NCI-H1694 treated with DMSO at 0.1 percent for 48 hours (cell line): ENCODE results near the gene DLG1.
A peak's percentile ranks its signal among the peaks of the same experiment; 100 is the strongest.

Experiments
- DNase-seq: peaks from one replicate; lab custom pipeline; 2025; lab: John Stamatoyannopoulos, UW

The DLG1 gene

DNA sequence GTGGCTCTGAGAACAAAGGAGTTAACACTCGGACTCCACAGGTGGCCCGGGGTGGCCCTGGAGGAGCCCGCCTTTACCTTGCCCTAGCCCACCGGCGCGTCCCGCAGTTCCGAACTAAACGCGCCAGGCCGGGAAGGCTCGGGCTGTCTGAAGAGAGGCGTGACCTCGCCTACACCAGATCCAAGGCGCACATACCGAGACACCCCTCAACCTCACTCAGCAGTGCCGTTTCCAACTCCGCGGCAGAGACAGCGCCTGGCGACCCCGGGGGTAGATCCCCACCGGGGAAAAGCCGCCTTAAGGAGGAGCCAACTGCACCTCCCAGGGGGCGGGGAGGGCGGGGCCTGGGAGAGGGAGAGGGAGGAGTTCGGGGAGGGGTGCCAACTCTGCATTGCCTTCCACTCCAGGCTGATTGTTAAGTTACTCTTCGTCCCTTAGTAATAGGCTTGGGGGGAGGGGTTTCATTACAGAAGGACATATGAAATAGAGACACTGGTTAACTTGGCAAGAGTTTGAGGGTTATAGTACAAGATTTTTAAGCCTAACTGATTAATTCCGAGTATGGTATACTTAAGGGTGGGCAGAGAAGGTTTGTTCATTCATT, at the start of gene DLG1:
TSS of gene DLG1 (minus strand) at position 272 of the 604 bp plus-strand sequence. CDS start 1,408 bp downstream, outside the sequence.
- DNase-seq = peak; percentile 69

GRCh38 chr3:197348014-197348413, 49.6 kb upstream of the DLG1 start:
- DNase-seq = no peak

DNA sequence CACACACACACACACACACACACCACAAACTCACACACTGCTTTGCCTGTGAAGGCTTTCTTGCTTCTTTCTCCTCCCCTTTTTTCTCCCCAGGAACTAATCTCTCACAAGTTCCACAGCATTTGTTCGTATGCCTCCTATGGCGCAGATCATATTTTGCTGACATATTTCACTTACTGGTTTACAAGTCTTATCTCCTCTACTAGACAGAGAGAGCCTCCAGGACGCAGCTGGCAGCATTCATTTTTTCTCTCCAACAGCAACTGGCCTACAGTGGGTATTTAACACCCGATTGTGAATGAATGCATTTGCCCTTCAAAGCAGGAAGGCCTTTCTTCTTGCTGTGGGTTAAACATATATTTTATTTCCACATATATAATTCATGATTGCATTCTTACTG, 47.0 kb upstream of the DLG1 start:
- no peak for DNase-seq

DNA sequence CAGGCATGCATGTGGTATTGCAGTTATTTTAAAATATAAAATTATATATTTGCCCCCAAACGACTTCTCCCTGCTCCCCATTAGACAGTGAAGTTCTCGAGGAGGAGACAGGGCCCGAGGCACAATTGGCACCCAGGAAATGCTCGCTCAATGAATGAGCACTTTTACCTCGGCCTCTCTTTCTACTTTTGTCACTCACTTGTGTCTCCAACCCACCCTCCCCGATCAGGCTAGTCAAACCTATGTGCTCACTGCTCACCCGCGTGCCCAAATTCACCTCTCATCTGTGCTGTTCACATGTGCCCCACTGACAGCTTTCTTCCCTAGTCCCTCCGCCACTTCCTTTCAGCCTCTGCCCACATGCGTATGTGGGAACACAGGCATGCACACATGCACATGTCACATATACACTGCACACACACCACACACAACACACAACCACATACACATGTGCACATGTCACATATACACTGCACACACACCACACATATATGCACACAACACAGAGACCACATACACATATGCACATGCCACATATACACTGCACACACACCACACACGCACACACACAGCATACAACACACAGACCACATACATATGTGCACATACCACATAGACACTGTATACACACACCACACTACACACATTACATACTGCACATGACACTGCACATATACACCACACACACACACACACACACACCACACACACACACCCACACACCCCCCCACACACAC, 46.3 kb upstream of the DLG1 start:
- no peak for DNase-seq

GRCh38 chr3:197343656-197344408, 45.4 kb upstream of the DLG1 start:
- no peak for DNase-seq

DNA sequence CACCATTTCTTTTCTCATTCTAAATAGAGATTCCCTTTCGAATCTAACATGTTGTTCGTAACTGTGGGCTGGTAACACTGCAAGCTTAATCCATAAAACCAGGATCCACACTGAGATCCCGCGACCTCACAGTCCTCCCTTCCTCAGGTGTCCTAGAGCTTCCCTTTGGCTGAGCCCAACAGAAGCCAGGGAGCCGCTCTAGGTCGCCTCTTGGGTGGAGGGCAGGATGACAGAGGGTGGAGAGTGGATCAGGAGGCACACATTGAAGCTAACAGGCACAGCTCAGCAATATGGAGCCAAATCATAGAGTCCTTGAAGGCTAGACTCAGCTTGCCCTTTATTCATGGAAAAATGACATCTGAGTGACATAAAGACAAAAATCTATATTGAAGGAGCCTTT, 44.7 kb upstream of the DLG1 start:
- DNase-seq = no peak

- no peak for DNase-seq
Measured at GRCh38 chr3:197340521-197340871, 42.1 kb upstream of the DLG1 start.

- DNase-seq = no peak
Measured at GRCh38 chr3:197339841-197340520, 41.6 kb upstream of the DLG1 start.

DNA sequence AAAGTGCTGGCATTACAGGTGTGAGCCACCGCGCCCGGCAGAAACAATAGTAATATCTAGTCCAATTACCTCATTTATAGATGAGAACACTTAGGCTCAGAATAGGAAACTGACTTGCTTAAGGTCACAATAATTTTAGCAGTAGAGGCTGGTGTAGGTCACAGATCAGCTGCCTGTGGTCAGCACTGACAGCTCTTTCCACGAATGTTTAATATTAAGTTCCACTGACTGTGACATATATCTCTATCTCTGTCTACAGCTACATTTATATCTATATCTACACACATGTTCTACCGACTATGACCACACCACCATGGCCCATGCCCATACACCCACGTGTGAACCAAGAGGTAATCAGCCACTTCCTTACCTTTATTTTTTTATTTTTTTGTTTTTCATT, 40.2 kb upstream of the DLG1 start:
- no peak for DNase-seq

GRCh38 chr3:197337656-197338055, 39.2 kb upstream of the DLG1 start:
- DNase-seq = no peak

- no peak for DNase-seq
Measured at GRCh38 chr3:197337214-197337613, 38.8 kb upstream of the DLG1 start.

DNA sequence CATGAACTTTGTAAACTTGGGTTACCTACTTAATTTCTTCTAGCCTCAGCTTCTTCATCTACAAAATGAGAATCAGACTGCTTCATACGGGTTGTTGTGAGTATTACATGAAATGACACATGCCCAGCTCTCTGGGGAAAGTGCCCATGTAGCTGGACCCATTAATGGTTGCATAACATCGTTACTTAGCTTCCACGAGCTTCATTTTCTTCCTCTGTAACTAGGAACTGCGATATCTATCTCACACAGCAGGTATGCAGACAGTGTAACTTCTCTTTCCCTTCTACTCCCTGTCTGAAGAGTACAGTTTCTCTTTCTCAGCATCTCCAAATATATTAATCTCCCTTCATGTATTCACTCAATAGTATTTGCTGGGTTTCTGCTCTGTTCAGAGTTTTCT, 37.9 kb upstream of the DLG1 start:
- no peak for DNase-seq

DNA sequence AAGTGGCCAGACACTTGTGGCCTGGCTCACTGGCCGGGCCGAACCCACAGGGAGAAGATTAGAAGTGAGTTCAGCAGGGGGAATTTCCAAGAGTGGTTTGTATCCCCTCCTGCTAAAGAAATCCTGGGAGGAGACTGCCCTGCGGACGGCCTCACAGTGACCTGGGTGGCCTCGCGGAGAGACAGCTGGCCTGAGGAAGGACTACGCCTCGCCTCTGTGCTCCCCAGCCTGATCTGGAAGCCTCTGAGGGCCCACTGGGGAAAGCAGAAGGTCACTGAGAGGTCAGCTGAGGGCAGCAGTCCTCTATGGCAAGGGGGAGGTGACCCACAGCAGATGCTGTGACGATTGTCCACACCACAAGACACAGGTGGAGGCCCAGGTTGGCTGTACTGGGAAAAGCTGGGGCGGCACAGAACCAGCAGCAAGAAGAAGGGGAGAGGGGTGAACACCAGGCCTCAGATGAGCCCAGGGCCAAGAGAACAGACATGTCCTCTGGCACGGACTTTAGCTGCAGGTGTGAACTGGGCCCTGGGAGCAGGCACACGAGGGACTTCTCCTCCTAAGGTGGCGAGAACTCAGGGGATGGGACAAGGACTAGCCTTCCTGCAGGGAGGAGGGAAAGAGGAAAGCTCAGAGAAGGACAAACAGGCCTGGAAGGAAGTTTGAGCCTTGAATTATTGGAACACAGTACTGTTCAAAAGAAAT, 37.2 kb upstream of the DLG1 start:
- no peak for DNase-seq

DNA sequence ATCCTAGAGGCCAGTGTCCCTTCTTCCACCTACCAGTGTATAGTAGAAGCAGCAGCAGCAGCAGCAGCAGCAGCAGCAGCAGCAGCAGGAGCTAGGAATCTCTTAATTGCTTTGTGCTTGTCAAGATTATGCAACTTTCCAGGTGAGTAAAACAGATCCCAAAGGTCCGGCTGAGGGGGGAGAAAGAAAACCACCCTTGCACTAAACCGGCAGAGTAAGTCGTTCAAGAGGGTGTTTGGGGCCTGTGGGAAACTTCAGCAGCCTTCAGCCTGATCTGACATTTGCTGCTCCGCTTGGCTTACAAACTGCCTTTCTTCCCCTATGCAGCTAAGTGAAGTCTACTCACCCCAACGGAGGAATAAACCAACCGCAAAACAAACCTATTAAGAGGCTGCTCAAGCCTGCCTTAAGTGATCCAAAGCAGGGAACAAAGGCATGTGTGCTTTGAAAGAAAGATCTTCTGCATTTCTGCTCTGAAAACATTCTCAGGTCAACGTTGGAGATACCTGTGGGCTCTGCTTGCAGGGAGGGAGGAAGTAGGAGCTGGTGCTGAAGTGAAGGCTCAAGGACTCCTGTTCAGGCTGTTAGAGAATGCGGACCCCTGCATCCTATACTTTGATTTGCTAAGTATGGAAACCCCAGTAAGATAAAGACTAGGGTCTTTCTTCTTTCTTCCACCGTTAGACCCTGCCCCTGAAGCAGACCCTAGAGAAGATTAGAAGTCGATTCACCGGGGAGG, 35.7 kb upstream of the DLG1 start:
- no peak for DNase-seq

- DNase-seq = no peak
Measured at GRCh38 chr3:197331131-197331530, 32.7 kb upstream of the DLG1 start.

GRCh38 chr3:197329382-197329781, 31.0 kb upstream of the DLG1 start:
- DNase-seq = no peak

DNA sequence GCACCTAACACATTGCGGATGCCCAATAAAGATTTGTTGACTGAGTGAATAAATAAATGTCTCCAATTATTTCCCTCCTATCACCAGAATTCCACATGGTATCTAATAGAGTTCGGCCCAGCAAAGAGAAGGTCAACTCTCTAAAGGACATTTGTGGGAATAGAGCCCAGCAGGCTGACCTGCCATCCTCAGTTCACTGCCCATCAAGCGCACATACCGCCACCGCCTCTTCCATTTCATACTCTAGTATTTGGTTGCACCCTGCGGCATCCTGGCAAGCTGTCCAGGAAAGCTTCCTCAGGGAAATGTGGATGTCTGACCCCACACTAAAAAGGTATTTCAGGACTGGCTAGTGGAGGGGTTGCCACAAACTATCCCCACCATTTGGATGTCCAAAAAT, 29.8 kb upstream of the DLG1 start:
- DNase-seq = no peak

DNA sequence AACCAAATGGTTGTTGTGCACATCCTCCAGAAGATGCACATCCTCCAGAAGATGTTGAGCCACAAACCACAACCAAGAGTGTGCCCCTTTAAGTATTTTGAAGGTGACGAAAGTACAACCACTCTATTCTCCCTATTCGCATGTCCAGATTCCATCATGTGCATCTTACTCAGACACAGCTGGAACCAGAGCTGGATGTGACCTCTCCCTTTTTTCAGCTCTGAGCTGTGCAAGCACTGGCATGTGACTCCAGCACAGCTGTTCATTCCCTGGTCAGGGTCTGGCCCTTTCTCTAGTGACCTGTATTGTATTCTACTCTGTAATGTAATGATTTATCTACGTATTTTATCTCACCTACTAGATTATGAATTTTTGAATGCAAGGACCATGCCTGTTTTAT, 29.3 kb upstream of the DLG1 start:
- DNase-seq = no peak

DNA sequence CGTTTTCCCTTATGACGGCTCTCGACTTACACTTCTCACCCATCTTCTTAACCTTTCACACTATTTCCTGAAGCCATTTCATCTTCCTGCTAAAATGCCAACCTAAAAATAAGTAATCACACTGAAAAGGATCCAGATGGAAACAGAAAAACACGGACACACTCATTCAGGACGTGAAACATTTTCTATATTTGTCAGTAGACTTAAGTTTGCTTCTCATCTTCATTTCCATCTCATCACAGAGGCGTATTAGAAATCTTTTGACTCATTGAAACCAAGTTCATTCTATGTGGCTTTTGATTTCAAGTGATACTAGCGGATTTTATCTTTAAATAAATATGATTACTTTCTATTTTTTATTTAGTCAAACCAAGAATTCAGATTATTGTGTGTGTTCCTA, 27.4 kb upstream of the DLG1 start:
- DNase-seq = no peak

DNA sequence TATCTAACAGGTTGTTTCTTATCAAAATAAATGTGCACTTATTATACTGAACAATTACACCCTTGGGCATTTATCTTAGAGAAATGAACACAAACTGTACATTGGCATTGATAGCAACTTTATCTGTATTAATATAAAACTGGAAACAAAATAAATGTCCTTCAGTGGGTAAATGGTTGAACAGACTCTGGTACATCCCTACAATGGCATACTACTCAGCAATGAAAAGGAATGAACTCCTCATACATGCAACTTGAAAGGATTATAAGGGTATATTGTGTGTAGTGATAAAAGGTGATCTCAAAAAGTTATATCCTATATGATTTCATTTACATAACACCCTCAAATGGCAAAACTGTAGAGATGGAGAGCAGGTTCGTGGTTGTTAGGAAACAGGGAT, 23.7 kb upstream of the DLG1 start:
- no peak for DNase-seq

DNA sequence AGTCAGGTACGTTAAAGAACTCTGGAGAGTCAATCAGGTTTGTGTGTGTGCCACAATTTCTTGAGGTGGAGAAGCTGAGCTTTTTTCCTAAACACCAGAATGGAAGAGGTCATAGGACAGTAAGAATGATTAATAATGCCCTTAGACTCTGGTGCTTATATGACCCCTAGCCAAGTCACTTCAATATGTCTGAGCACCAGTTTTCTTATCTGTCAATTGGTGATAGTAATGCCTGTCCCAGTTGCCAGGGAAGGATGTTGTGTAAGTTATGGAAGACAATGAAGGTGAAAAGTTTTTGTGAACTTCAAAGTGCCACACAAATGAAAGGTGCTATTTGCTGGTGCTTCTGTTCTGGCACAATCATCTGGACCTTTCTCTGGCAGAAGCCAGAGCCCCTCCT, 22.2 kb upstream of the DLG1 start:
- no peak for DNase-seq
